HCT116 (cell line): ENCODE data around the gene RXRA. TPM values are rescaled to one million over a fixed set of nuclear protein-coding genes. Genes with fewer than 3 reads are reported as not detected.

Source experiments
- ATAC-seq: fragments of 200-7000 bp; cut with Tn5 transposase; 2 replicates; pipeline ENCODE4 v1.9.1; 2020; ENCODE audit warnings: mild to moderate bottlenecking, moderate library complexity
- BruUV-seq: library from RNA; stranded (reverse); fragments of 400-500 nt; replicated peaks from 2 replicates; lab custom pipeline; 2021; lab: Mats Ljungman, UMichigan
- CTCF ChIA-PET: fragments of 300-600 bp; sonication (Branson Sonifier 250); formaldehyde crosslinking; loops from one replicate; lab custom pipeline; 2021; ENCODE audit warnings: antibody characterized with exemption; lab: Charles Lee
- POLR2A ChIA-PET: fragments of 300-600, 350-600 bp; sonication (Branson Sonifier 250); formaldehyde crosslinking; loops from one replicate; lab custom pipeline; 2021; ENCODE audit warnings: antibody characterized with exemption; lab: Charles Lee
- RAD21 ChIA-PET, 2 experiments: fragments of 300-600 bp; sonication (Branson Sonifier 250); formaldehyde crosslinking; loops; one replicate each; lab custom pipeline; 2023; ENCODE audit warnings: low total read pairs in 2 of 2; ENCODE audit not compliant: uncharacterized antibody in 2 of 2, unreplicated experiment in 2 of 2, low non-redundant PET in 1 of 2; lab: Charles Lee
- DNase-seq: peaks from one replicate; pipeline ENCODE4 v3.0.0-alpha.2; 2010; ENCODE audit warnings: low read depth, low spot score
- H2AFZ ChIP-seq: fragments of 200-600 bp; shearing (Covaris generic), sonication (generic); 2 replicates; pipeline ENCODE4 v1.6.1; 2017; ENCODE audit warnings: low read depth, mixed run types, mixed read lengths, antibody characterized with exemption, low read length; ENCODE audit not compliant: poor library complexity, severe bottlenecking
- H3K27ac ChIP-seq: 2 replicates; pipeline ENCODE4 v1.5.1; 2012; ENCODE audit warnings: low read depth, low read length
- H3K27me3 ChIP-seq: fragments of 200-600 bp; sonication (generic); 2 replicates; pipeline ENCODE4 v1.6.1; 2016; ENCODE audit warnings: mixed run types, low read length, mixed read lengths; ENCODE audit not compliant: insufficient read depth
- H3K36me3 ChIP-seq, 2 experiments: fragments of 200-500 bp in 1 of 2; fragments of 200-600 bp in 1 of 2; sonication (Bioruptor generic) in 1 of 2; sonication (generic) in 1 of 2; 2 replicates each; pipeline versions ENCODE4 v1.5.1 to v1.6.1; 2014 to 2016; ENCODE audit warnings: low read length in 2 of 2, inconsistent platforms in 1 of 2, mixed read lengths in 1 of 2, mixed run types in 1 of 2; ENCODE audit not compliant: insufficient read depth in 2 of 2, control insufficient read depth in 1 of 2
- H3K4me1 ChIP-seq, 2 experiments: fragments of 200-600 bp in 1 of 2; sonication (generic) in 1 of 2; 2 replicates each; pipeline versions ENCODE4 v1.5.1 to v1.6.1; 2012 to 2017; ENCODE audit warnings: low read length in 2 of 2, inconsistent platforms in 1 of 2, mild to moderate bottlenecking in 1 of 2, mixed read lengths in 1 of 2, mixed run types in 1 of 2, moderate library complexity in 1 of 2; ENCODE audit not compliant: insufficient read depth in 2 of 2, control insufficient read depth in 1 of 2
- H3K4me2 ChIP-seq: fragments of 200-600 bp; sonication (generic); 2 replicates; pipeline ENCODE4 v1.6.1; 2017; ENCODE audit warnings: mixed run types, low read length, mixed read lengths
- H3K4me3 ChIP-seq, 2 experiments: fragments of 200-600 bp in 1 of 2; sonication (generic) in 1 of 2; replicated peaks in 1 of 2; 2 replicates each; pipeline ENCODE4 v1.5.1; 2011 to 2016; ENCODE audit warnings: low read length in 2 of 2, control low read depth in 1 of 2, low read depth in 1 of 2, mild to moderate bottlenecking in 1 of 2, mixed read lengths in 1 of 2, mixed run types in 1 of 2
- H3K79me2 ChIP-seq: fragments of 200-600 bp; sonication (generic); 2 replicates; pipeline ENCODE4 v1.6.1; 2017; ENCODE audit warnings: mild to moderate bottlenecking, mixed run types, low read length, moderate library complexity, mixed read lengths; ENCODE audit not compliant: insufficient read depth
- H3K9ac ChIP-seq: fragments of 200-600 bp; sonication (generic); 2 replicates; pipeline ENCODE4 v1.6.1; 2016; ENCODE audit warnings: low read length, mixed read lengths
- H3K9me2 ChIP-seq: fragments of 200-600 bp; sonication (generic), shearing (Covaris generic); 2 replicates; pipeline ENCODE4 v1.6.1; 2017; ENCODE audit warnings: mixed run types, mild to moderate bottlenecking, moderate library complexity; ENCODE audit not compliant: insufficient read depth
- H3K9me3 ChIP-seq, 2 experiments: fragments of 200-500 bp in 1 of 2; fragments of 200-600 bp in 1 of 2; sonication (Bioruptor generic) in 1 of 2; sonication (generic) in 1 of 2; 2 replicates each; pipeline ENCODE4 v1.6.1; 2014 to 2017; ENCODE audit warnings: low read length in 2 of 2, mixed read lengths in 2 of 2, inconsistent platforms in 1 of 2, low read depth in 1 of 2, mild to moderate bottlenecking in 1 of 2, mixed run types in 1 of 2, moderate library complexity in 1 of 2; ENCODE audit not compliant: control insufficient read depth in 1 of 2, insufficient read depth in 1 of 2
- H4K20me1 ChIP-seq: fragments of 200-600 bp; sonication (generic), shearing (Covaris generic); 2 replicates; pipeline ENCODE4 v1.6.1; 2017; ENCODE audit warnings: mixed run types, mild to moderate bottlenecking, moderate library complexity; ENCODE audit not compliant: insufficient read depth
- CBX3 ChIP-seq: IDR thresholded peaks from 2 replicates; pipeline ENCODE4 v1.6.1; 2012; ENCODE audit warnings: low read depth
- CEBPB ChIP-seq: IDR thresholded peaks from 2 replicates; pipeline ENCODE4 v1.6.1; 2012; ENCODE audit warnings: low read depth
- EZH2phosphoT487 ChIP-seq: fragments of 200-600 bp; IDR thresholded peaks from 2 replicates; pipeline ENCODE4 v1.6.1; 2018; ENCODE audit warnings: antibody characterized with exemption, borderline replicate concordance
- JUND ChIP-seq: IDR thresholded peaks from 2 replicates; pipeline ENCODE4 v1.6.1; 2012
- RAD21 ChIP-seq: IDR thresholded peaks from 2 replicates; pipeline ENCODE4 v1.6.1; 2012; ENCODE audit warnings: low read depth, mild to moderate bottlenecking
- SIN3A ChIP-seq: IDR thresholded peaks from 2 replicates; pipeline ENCODE4 v1.6.1; 2012; ENCODE audit warnings: low read depth
- SRF ChIP-seq: IDR thresholded peaks from 2 replicates; pipeline ENCODE4 v1.6.1; 2012; ENCODE audit warnings: low read depth
- TCF7L2 ChIP-seq: IDR thresholded peaks from 2 replicates; pipeline ENCODE4 v1.7.0; 2011; ENCODE audit warnings: borderline replicate concordance, inconsistent platforms; ENCODE audit not compliant: insufficient read depth, insufficient read length; ENCODE audit errors: extremely low read depth
- ZFX ChIP-seq: fragments of 450-650 bp; IDR thresholded peaks from 2 replicates; pipeline ENCODE4 v1.6.1; 2017
- ZNF274 ChIP-seq: fragments of 200-500 bp; sonication (Bioruptor generic); IDR thresholded peaks from 2 replicates; pipeline ENCODE4 v1.6.1; 2014; ENCODE audit warnings: mild to moderate bottlenecking, low read depth, low read length, inconsistent platforms
- intact Hi-C: fragments of 100-400 bp; cut with micrococcal nuclease; formaldehyde crosslinking; loops from 2 replicates; pipeline ENCODE4 v1.10.0; 2022
- total RNA-seq: library from RNA; stranded (reverse); gene quantifications from one replicate; pipeline ENCODE4 v1.2.1, GENCODE V29; 2021; ENCODE audit not compliant: unreplicated experiment
- TF ChIP-seq, protein P1 (sequence below): IDR thresholded peaks from 2 replicates; pipeline ENCODE4 v1.6.1; 2012
- TF ChIP-seq, protein P2 (sequence below): IDR thresholded peaks from 2 replicates; pipeline ENCODE4 v1.6.1; 2011; ENCODE audit warnings: mild to moderate bottlenecking, low read length, moderate library complexity; ENCODE audit not compliant: insufficient replicate concordance; ENCODE audit errors: extremely low read depth
- TF ChIP-seq, protein P3 (sequence below), 3 experiments: fragments of 200-600 bp in 1 of 3; sonication (generic) in 1 of 3; IDR thresholded peaks in 2 of 3; conservative IDR thresholded peaks in 1 of 3; 2 replicates each; pipeline ENCODE4 v1.5.1; 2012 to 2017; ENCODE audit warnings: low read depth in 2 of 3, low read length in 2 of 3, antibody characterized with exemption in 1 of 3, borderline replicate concordance in 1 of 3, control low read depth in 1 of 3, mild to moderate bottlenecking in 1 of 3, mixed read lengths in 1 of 3, mixed run types in 1 of 3, moderate library complexity in 1 of 3; ENCODE audit not compliant: insufficient read depth in 1 of 3
- TF ChIP-seq, protein P4 (sequence below): IDR thresholded peaks from 2 replicates; pipeline ENCODE4 v1.6.1; 2012

RXRA gene
- total RNA-seq, 1 experiment from 2014 or later = 43.9 TPM

DNA sequence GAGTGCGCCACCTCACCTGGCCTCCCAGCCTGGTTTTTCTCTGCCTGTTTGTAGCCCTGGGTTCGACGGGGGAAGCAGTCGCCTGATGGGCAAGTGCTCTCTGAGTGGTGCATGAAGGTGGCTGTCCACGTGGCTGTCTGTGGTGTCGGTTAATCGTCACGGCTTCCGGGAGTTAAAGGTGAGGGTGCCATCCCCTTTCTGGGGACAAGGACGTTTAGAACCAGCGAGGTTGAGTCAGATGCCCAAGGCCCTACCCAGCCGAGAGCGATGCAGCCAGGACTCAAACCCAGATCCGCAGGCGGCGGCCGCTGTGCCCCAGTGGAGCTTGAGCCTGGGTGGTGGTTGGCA lies 47.7 kb downstream of the RXRA start:
- Histone ChIP-seq H3K79me2 (peaks cover 76% of the 10 kb centered on the region), H3K4me1 (peaks cover 32 to 61% of the 10 kb centered on the region in 2 experiments), H2AFZ (no peak overlapping the region), H3K4me3 (no peak overlapping the region), H3K9me3 (no peaks in the 10 kb centered on the region), H3K9ac (no peak overlapping the region), H3K36me3 (no peaks in the 10 kb centered on the region), H3K4me2 (no peak overlapping the region), H3K27me3 (no peaks in the 10 kb centered on the region), H3K9me2 (no peaks in the 10 kb centered on the region), H3K27ac (no peak overlapping the region), H4K20me1 (no peaks in the 10 kb centered on the region; the same call in 1 of the 2 replicates)
- ChIA-PET RAD21 (no interaction called here), POLR2A (no interaction called here), CTCF (no interaction called here)
- intact Hi-C loops = no loop called here
- ATAC-seq = no peak
- TF ChIP-seq, protein P1, sequence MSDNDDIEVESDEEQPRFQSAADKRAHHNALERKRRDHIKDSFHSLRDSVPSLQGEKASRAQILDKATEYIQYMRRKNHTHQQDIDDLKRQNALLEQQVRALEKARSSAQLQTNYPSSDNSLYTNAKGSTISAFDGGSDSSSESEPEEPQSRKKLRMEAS = no peak
- TF ChIP-seq, protein P2, sequence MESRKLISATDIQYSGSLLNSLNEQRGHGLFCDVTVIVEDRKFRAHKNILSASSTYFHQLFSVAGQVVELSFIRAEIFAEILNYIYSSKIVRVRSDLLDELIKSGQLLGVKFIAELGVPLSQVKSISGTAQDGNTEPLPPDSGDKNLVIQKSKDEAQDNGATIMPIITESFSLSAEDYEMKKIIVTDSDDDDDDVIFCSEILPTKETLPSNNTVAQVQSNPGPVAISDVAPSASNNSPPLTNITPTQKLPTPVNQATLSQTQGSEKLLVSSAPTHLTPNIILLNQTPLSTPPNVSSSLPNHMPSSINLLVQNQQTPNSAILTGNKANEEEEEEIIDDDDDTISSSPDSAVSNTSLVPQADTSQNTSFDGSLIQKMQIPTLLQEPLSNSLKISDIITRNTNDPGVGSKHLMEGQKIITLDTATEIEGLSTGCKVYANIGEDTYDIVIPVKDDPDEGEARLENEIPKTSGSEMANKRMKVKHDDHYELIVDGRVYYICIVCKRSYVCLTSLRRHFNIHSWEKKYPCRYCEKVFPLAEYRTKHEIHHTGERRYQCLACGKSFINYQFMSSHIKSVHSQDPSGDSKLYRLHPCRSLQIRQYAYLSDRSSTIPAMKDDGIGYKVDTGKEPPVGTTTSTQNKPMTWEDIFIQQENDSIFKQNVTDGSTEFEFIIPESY = no peak
- TF ChIP-seq JUND (no peak), SIN3A (no peak), ZFX (no peak), TCF7L2 (no peak), EZH2phosphoT487 (no peak), SRF (no peak), CEBPB (no peak), RAD21 (no peak), ZNF274 (no peak), CBX3 (no peak)
- TF ChIP-seq, protein P3, sequence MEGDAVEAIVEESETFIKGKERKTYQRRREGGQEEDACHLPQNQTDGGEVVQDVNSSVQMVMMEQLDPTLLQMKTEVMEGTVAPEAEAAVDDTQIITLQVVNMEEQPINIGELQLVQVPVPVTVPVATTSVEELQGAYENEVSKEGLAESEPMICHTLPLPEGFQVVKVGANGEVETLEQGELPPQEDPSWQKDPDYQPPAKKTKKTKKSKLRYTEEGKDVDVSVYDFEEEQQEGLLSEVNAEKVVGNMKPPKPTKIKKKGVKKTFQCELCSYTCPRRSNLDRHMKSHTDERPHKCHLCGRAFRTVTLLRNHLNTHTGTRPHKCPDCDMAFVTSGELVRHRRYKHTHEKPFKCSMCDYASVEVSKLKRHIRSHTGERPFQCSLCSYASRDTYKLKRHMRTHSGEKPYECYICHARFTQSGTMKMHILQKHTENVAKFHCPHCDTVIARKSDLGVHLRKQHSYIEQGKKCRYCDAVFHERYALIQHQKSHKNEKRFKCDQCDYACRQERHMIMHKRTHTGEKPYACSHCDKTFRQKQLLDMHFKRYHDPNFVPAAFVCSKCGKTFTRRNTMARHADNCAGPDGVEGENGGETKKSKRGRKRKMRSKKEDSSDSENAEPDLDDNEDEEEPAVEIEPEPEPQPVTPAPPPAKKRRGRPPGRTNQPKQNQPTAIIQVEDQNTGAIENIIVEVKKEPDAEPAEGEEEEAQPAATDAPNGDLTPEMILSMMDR (IDR thresholded peaks at IDR 0.05 in 2 of 3, conservative IDR thresholded peaks at IDR 0.05 in 1 of 3; ENCODE audit: borderline replicate concordance in 1 of 3, insufficient read depth in 1 of 3, low read depth in 2 of 3, low read length in 2 of 3) = no peak
- TF ChIP-seq, protein P4, sequence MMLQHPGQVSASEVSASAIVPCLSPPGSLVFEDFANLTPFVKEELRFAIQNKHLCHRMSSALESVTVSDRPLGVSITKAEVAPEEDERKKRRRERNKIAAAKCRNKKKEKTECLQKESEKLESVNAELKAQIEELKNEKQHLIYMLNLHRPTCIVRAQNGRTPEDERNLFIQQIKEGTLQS = no peak
- DNase-seq = no peak
- BruUV-seq = no TSS peak
